HG02759 (cell line): Measurements from ENCODE around the gene RHOC.
"Not testable (repeated sequence)": the region's sequence is repeated elsewhere in the genome, so short reads cannot be mapped to it uniquely, and the experiment has no call there.

Experiments used
- ATAC-seq: cut with Tn5 transposase; IDR thresholded peaks from one replicate; pipeline ENCODE4 v1.9.1; 2021; ENCODE audit warnings: mild to moderate bottlenecking, moderate library complexity; ENCODE audit not compliant: unreplicated experiment

RHOC gene

DNA sequence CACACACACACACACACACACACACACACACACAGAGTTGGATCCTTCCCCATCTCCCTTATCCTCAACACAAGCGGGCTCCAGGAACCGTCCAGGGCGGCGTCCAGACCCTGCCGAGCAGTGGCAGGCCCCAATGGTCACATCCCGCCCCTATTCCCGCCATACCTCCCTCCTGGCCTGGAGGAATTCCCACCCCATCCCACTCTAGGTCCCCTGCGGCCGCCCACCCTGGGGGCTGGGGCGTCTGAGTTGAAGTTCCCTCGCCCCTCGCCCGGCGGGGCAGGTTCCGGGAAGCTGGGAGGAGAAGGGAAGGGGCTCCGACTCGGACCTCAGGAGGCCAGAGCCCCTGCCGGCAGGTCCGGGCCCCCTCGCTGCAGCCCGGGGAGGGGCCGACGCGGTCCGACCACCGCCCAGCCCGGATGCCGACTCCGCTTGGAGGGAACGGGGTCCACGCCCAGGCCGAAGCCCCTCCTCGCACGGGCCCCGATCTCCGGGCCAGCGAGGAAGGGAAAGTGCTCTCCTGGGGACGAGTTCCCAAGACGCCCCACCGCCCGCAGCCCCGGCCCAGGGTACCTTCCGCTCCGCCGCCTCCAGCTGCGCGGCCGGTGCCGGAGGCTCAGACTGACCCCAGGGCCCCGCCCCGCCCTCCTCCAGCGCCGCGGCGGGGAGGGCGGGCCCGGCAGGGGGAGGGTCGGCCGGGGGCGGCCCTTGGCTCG lies at the start of gene RHOC:
TSS of gene RHOC (minus strand) at position 623 of the 716 bp plus-strand sequence. CDS start 3,328 bp downstream, outside the sequence.
- ATAC-seq: peak; percentile 83

DNA sequence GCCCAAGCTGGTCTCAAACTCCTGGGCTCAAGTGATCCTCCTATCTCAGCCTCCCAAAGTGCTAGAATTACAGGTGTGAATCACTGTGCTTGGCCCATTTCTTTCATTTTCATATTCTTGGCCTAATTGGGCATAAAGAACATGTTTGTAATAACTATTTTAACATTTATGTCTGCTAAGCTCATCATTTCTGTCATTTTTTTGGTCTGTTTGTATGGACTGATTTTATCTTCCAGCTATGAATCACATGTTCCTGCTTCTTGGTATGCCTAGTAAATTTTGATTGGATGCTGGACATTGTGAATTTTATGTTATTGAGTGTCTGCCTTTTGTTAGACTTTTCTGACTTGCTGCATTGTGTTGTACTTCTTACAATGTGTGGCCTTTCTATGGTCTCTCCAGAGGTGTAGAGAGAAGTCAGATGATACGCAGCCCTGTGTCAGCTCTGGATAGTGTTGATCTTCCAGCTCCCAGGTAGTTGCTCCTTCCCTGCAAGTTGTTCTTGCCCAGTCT lies 47.2 kb upstream of the RHOC start:
- no peak for ATAC-seq

DNA sequence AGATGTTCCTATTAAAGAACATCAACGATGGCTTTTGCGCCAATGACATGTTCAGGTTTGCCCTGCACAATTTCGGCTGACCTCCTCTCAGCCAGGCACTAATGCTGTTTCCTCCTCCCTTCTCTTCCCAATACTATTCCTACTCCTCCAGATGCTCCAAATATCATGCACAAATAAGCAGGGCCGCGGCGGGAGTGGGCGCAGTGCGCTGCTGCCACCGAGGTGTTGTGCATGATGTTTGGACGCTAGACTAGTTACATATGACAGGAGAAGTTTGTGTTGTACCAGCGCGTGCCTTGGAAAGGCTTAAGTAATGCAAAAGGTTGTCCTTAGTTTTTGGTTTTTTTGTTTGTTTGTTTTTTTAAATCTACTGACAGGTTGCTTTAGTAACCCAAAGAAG lies 41.5 kb upstream of the RHOC start:
- ATAC-seq: no peak

DNA sequence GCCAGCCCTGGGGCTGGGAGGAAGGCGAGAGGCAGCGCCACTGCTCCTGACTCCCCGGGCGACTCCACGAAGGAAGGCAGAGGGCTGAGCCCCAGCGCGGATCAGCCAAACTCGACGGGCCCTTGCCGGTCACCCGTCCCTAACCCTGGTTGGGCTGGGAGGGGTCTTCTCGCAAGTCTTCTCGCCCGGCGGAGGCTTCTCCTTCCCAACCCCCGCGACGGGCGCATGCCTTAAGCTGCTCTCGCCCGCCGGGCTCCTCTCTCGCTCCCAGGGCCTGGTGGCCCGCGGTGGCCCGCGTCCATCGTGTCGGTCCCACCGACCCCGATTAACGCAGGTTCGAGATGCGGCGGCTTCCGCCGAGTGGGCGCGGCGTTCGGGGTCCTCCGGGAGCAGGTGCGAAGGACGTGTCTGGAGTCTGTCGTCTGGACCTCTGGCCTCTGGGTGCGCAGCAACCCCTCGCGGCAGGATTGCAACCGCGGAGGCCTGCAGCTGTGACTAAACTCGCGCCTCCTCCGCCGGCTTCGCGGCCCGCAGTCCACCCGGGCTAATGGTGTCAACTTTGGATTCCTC lies 37.2 kb upstream of the RHOC start:
- no peak for ATAC-seq

DNA sequence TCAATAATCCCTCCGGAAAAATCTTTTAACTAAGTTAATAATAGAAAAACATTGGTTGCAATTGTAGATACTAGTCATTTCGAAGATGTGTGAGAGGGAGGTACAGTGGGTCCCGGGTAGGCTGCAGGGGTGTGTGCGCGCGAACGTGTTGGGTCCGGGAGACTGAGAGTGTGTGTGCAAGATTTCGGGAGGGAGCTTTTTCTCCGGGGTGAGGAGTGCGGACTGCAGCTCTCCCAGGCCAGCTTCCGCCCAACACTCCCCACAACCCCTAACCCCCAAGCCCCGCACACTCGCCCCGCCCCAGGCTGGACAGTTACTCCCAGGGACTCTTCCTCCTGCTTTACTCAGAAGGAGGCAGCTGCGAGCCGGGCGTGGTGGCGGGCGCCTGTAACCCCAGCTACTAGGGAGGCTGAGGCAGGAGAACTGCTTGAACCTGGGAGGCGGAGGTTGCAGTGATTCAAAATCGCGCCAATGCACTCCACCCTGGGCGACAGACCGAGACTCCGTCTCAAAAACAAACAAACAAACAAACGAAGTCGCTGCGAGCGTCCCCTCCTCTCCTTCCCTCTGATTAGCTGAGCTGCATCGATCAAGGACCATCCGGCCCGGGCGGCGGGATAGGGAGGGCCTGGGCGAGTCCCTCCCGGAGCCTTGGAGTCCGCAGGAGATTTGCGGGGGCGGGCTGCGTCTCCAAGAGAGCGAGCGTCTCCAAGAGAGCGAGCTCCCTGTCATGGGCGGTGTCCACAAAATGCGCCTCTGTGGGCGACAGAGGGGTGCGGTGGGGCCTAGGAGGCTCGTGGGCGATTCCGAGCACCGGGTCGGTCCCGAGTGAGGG lies 36.5 kb upstream of the RHOC start:
- no peak for ATAC-seq

DNA sequence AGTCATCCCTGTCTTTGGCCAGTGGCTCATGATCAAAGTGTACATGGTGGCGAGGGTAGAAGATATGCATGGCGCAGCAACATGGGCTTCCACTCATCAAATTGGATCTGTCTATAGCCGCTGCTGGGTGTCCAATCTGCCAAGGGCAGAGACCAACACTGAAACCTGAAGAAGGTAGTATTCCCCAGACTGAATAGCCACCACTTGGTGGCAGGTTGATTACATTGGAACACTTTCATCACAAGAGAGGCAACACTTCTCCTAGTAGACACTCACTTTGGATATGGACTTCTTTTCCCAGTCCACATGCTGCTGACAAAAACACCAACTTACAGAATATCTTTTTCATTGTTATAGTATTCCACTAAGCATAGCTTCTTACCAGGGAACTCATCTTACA lies 30.6 kb upstream of the RHOC start:
- ATAC-seq: no peak

DNA sequence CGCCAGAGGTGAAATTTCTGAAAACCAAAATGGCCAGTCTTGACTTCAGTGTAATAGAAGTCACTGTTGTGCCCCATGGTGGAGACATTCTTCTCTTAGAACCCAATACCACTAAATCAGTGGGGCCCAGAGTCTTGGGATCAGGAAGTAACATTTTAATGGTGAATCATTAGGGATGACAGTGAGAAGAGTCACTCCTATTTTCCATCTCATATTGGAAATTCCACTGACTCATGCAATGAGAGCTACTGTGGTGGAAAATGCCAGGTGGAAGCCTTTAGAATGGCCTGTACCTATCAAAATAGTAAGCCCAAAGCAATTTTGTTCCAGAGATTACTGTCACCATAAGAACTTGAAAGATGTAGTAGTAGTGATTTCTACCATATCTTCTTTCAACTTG lies 28.8 kb upstream of the RHOC start:
- ATAC-seq: no peak

DNA sequence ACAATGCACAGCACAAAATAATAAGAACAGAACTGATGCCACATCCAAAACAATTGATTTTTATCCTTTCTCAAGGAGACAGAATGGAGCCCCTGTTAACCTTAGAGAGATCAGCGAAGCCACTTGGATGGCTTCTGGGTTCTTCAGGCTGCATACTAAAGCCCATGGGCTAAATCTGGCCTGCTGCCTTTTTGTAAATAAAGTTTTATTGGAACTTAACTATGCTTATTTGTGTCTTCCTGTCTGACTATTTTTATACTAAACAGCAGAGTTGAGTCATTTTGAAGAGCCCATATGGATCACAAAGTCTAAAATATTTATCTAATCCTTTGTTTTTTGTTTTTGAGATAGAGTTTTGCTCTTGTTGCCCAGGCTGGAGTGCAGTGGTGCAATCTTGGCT lies 24.5 kb upstream of the RHOC start:
- ATAC-seq: no peak

DNA sequence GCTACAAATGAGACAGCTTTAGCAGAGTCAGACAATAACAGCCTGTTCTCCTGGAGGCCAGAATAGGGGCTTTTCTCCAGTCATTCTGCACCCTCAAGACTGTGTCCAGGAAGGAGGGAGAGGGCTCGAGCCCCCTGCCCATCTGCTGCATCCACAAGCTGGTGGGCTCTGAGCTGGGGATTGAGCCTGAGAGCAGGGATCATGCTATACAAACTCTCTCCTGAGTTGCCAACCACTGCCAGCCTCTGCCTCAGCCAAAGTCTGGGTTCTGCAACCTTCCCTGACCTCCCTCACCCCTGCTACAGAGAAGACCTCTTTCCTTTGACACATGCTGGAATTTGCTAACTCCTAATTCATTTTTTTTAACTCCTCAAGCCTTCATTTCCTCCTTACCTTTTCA lies 23.0 kb upstream of the RHOC start:
- ATAC-seq: no peak

DNA sequence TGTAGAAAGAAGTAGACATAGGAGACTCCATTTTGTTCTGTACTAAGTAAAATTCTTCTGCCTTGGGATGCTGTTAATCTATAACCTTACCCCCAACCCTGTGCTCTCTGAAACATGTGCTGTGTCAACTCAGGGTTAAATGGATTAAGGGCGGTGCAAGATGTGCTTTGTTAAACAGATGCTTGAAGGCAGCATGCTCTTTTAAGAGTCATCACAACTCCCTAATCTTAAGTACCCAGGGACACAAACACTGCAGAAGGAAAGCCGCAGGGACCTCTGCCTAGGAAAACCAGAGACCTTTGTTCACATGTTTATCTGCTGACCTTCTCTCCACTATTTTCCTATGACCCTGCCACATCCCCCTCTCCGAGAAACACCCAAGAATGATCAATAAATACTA lies 22.1 kb upstream of the RHOC start:
- not testable (repeated sequence) for ATAC-seq

DNA sequence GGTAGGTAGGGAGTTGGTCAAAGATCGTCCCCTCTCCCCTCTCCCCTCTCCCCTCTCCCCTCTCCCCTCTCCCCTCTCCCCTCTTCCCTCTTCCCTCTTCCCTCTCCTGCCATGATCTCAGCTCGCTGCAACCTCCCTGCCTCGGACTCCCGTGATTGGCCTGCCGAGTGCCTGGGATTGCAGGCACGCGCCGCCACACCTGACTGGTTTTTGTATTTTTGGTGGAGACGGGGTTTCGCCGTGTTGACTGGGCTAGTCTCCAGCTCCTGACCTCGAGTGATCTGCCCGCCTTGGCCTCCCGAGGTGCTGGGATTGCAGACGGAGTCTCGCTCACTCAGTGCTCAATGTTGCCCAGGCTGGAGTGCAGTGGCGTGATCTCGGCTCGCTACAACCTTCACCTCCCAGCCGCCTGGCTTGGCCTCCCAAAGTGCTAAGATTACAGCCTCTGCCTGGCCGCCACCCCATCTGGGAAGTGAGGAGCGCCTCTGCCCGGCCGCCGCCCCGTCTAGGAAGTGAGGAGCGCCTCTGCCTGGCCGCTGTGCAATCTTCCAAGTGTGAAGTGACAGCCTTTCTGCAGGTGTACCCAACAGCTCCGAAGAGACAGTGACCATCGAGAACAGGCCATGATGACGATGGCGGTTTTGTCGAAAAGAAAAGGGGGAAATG lies 21.5 kb upstream of the RHOC start:
- ATAC-seq: not testable (repeated sequence)

DNA sequence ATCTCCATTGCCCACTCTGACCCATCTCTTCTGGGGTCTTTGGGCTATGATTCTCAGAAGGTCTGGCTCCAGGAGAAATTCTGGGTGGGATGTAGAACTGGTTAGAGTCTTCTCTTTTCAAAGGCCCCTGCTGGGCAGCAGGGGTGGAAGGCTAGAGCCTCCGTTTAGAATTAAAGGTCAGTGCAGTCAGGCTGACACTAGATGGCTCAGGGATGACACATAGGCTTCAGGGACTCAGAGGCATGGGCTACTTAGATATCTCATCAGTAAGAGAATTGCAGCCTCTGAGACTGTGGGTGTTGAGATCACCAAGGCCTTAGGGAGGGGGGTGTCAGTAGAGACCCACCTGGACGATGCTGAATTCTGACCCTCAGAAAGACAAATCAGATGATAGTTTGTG lies 20.8 kb upstream of the RHOC start:
- no peak for ATAC-seq

DNA sequence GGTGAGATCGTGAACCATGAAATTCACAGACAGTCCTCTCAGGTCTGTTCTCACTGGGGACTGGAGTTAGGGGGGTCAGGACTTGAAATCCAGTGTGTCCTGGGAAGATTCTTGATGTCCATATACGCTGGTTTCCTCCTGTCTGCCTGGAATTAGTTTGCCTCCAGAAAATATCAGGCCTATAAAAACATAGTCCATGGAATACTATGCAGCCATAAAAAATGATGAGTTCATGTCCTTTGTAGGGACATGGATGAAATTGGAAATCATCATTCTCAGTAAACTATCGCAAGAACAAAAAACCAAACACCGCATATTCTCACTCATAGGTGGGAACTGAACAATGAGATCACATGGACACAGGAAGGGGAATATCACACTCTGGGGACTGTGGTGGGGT lies 17.3 kb upstream of the RHOC start:
- not testable (repeated sequence) for ATAC-seq

DNA sequence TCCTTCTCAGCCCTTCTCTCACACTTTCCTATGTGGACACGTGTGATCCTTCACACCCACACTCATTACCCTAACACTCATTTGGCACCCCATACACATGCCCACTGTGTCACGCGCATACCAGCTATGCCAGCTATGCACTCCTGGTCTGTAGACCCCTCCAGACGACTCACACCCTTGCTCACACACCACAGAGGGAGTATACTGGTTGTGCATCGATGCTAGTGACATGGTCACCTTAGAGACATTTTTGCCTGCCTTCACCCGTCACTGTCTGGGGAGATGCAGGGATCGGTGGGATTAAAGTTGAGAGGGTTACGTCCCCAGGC lies 16.5 kb upstream of the RHOC start:
- ATAC-seq: no peak

DNA sequence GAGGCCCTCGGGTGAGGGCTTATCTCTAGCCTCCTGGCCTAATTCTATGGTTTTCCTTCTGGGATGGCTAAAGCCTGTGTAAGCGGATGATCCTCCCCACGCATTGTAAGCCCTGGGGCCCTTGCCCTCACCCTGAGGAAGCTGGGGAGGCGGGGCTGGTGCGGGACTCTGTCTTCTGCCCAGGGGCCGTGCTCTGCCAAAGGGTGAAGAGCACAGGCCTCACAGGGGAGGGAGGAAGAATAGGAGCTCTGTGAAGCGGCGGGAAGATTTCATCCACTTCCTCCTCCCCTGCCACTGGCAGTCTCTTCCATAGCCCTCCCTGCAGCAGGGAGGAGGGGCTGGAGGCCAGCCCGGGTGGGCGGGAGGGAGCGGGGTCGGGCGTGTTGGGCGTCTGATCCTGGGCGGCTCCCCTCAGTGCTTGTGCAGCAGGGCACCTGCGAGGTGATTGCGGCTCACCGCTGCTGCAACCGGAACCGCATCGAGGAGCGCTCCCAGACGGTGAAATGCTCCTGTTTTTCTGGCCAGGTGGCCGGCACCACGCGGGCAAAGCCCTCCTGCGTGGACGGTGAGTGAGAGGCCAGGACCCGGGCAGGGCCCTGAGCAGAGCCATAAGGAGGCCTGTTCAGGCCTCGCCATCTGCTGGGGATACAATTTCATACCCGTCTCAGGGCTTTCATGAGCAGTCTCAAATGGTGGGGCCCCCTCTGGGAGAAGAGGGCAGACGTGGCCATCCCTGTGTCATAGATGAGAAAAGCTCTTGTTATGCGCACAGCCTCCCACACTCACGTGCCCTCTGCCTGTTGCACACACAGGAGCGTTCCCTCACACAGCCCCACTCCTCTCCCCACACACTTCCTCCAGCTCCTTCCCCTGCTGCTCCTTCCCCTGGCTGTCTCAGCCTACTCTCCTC lies 15.9 kb upstream of the RHOC start:
- no peak for ATAC-seq

DNA sequence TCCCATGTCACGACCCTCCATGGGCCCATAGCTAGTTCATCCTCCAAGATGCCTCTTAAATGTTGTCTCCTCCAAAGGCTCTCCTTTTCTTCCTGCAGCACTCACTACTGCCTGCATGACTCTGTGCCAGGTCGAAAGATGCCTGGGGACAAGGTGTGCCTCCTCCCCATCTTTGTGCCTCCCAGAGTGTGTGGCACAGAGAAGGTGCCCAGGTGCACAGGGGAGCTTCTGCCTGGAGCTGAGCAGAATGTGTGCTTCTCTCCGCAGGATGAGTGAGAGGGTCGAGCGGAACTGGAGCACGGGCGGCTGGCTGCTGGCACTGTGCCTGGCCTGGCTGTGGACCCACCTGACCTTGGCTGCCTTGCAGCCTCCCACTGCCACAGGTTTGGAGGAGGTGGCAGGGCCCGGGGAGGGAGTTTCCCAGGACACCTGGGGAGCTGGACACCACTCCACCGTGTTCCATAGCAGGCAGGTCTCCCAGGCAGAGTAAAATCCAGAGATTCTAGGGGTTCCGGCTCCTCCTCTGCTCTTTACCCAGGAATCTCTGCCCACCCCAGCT lies 15.1 kb upstream of the RHOC start:
- no peak for ATAC-seq

DNA sequence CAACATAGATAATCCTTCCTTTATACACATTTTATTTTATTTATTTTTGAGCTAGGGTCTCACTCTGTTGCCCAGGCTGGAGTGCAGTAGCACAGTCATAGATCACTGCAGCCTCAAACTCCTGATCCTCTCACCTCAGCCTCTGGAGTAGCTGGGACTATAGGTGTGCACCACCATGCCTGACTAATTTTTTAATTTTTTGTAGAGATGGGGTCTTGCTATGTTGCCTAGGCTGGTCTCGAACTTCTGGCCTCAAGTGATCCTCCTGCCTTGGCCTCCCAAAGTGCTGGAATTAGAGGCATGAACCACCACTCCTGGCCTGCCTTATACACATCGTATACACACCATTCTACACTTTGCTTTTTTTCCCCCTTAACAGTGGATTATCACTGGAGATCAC lies 14.4 kb upstream of the RHOC start:
- not testable (repeated sequence) for ATAC-seq

DNA sequence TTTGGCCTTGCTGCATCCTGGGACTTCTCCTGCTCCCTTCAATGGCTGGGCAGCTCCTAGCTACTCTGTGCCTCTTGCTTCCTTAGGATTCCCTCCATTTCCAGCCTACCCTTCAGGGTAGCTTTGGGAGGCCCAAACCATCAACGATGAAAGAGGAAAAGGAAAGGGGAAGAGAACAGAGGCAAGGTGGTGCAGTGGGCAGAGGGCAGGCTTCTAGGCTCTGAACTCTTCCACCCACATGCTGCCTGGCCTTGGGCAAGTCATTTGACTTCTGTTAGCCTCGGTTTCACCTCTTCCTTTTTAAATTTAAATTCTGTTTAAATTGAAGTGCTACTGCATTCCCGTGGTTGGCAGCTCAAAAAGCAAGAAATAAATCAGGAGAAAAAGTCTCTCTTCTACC lies 13.9 kb upstream of the RHOC start:
- ATAC-seq: no peak

DNA sequence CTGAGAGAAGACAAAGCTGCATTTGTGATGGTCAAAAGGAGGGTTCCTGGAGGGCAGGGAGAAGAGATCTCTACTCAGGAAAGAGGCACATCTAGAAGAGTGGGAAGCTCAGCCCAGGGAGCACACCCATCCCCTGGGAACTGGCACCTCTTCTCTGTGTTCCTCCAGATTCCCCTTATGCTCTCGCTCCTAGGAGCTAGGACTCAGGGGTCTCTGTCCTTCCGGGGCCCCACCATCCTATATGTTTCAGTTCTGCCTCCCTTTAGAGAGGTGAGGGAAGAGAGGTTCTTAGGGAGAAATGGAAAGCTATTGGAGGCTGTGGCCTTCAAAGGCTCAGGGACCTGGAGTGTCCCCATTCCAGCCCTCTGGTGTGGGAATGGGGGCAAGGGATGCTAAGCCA lies 12.8 kb upstream of the RHOC start:
- ATAC-seq: no peak
